ENCODE data around the gene GCSAM.

The GCSAM gene

GRCh38 chr3:112133626-112134334, 732 bp upstream of the GCSAM start:
- Histone ChIP-seq H3K36me3 (replicated peaks in 1 of 2; ENCODE audit: control insufficient read depth in 2 of 2, insufficient read depth in 2 of 2, low read length in 2 of 2) (no peaks in the 10 kb centered on the region), H3K23ac (ENCODE audit: low read depth, low read length, poor library complexity) (no peak overlapping the region), H3K27ac (replicated peaks; ENCODE audit: low read length) (no peak overlapping the region), H3K4me3 (ENCODE audit: low read length in 2 of 2) (no peak overlapping the region), H2BK15ac (ENCODE audit: low read length) (no peak overlapping the region), H3K9me3 (replicated peaks in 1 of 2; ENCODE audit: control insufficient read depth in 2 of 2, insufficient read depth in 1 of 2, low read depth in 1 of 2, low read length in 2 of 2) (peaks cover 0 to 1% of the 10 kb centered on the region in 2 donors), H3K4ac (ENCODE audit: low read length) (no peak overlapping the region), H3K4me1 (ENCODE audit: control insufficient read depth in 2 of 2, insufficient read depth in 1 of 2, low read depth in 1 of 2, low read length in 2 of 2) (peaks cover 8 to 19% of the 10 kb centered on the region in 2 donors), H2BK120ac (ENCODE audit: low read depth, low read length) (no peak overlapping the region), H4K8ac (ENCODE audit: low read depth, low read length) (no peak overlapping the region), H2BK12ac (ENCODE audit: low read length) (no peak overlapping the region), H2BK5ac (ENCODE audit: low read length) (no peak overlapping the region), H2AK5ac (ENCODE audit: low read depth, low read length) (no peak overlapping the region), H3K14ac (ENCODE audit: low read length) (no peak overlapping the region), H3K79me1 (ENCODE audit: low read depth, low read length) (no peaks in the 10 kb centered on the region), H3K9ac (ENCODE audit: low read depth, low read length, poor library complexity) (no peak overlapping the region), H4K91ac (ENCODE audit: low read depth, low read length, poor library complexity) (no peak overlapping the region), H2AFZ (ENCODE audit: low read length) (no peak overlapping the region), H3K18ac (ENCODE audit: low read length) (no peak overlapping the region), H3K27me3 (ENCODE audit: control insufficient read depth in 3 of 3, insufficient read depth in 3 of 3, low read depth in 1 of 3, low read length in 3 of 3) (no peaks in the 10 kb centered on the region), H3K4me2 (ENCODE audit: insufficient read depth, low read length, poor library complexity, severe bottlenecking) (no peak overlapping the region)
- DNase-seq (ENCODE audit: low spot score): no peak
- no CpG with 5 or more reads among the region's 5 CpGs for WGBS, 2 donors (ENCODE audit: extremely low coverage in 2 of 2, insufficient read length in 2 of 2, insufficient replicate concordance in 1 of 2)

- Histone ChIP-seq H2BK120ac (ENCODE audit: low read depth, low read length) (no peak overlapping the region), H3K9ac (ENCODE audit: low read depth, low read length, poor library complexity) (no peak overlapping the region), H2BK5ac (ENCODE audit: low read length) (no peak overlapping the region), H3K4me3 (ENCODE audit: low read length in 2 of 2) (no peak overlapping the region), H3K36me3 (replicated peaks in 1 of 2; ENCODE audit: control insufficient read depth in 2 of 2, insufficient read depth in 2 of 2, low read length in 2 of 2) (no peaks in the 10 kb centered on the region), H4K91ac (ENCODE audit: low read depth, low read length, poor library complexity) (no peak overlapping the region), H2AFZ (ENCODE audit: low read length) (no peak overlapping the region), H3K9me3 (replicated peaks in 1 of 2; ENCODE audit: control insufficient read depth in 2 of 2, insufficient read depth in 1 of 2, low read depth in 1 of 2, low read length in 2 of 2) (peaks cover 0 to 1% of the 10 kb centered on the region in 2 donors), H3K4me2 (ENCODE audit: insufficient read depth, low read length, poor library complexity, severe bottlenecking) (no peak overlapping the region), H3K4ac (ENCODE audit: low read length) (no peak overlapping the region), H2BK12ac (ENCODE audit: low read length) (no peak overlapping the region), H3K4me1 (ENCODE audit: control insufficient read depth in 2 of 2, insufficient read depth in 1 of 2, low read depth in 1 of 2, low read length in 2 of 2) (peaks cover 7 to 18% of the 10 kb centered on the region in 2 donors), H3K79me1 (ENCODE audit: low read depth, low read length) (no peaks in the 10 kb centered on the region), H4K8ac (ENCODE audit: low read depth, low read length) (no peak overlapping the region), H3K18ac (ENCODE audit: low read length) (no peak overlapping the region), H2BK15ac (ENCODE audit: low read length) (no peak overlapping the region), H2AK5ac (ENCODE audit: low read depth, low read length) (no peak overlapping the region), H3K14ac (ENCODE audit: low read length) (no peak overlapping the region), H3K27me3 (ENCODE audit: control insufficient read depth in 3 of 3, insufficient read depth in 3 of 3, low read depth in 1 of 3, low read length in 3 of 3) (no peaks in the 10 kb centered on the region), H3K27ac (replicated peaks; ENCODE audit: low read length) (no peak overlapping the region), H3K23ac (ENCODE audit: low read depth, low read length, poor library complexity) (no peak overlapping the region)
- DNase-seq (ENCODE audit: low spot score): no peak
- WGBS, 2 donors (ENCODE audit: extremely low coverage in 2 of 2, insufficient read length in 2 of 2, insufficient replicate concordance in 1 of 2): no CpG with 5 or more reads among the region's 1 CpG
Measured at GRCh38 chr3:112132554-112132953, 494 bp downstream of the GCSAM start.

- H3K23ac ChIP-seq (ENCODE audit: low read depth, low read length, poor library complexity): no peak overlapping the region
- no peak overlapping the region for H2BK120ac ChIP-seq (ENCODE audit: low read depth, low read length)
- H3K14ac ChIP-seq (ENCODE audit: low read length): no peak overlapping the region
- H3K18ac ChIP-seq (ENCODE audit: low read length): no peak overlapping the region
- no peak overlapping the region for H4K91ac ChIP-seq (ENCODE audit: low read depth, low read length, poor library complexity)
- H3K27me3 ChIP-seq (ENCODE audit: control insufficient read depth in 3 of 3, insufficient read depth in 3 of 3, low read depth in 1 of 3, low read length in 3 of 3): no peaks in the 10 kb centered on the region
- no peak for DNase-seq (ENCODE audit: low spot score)
- no CpG with 5 or more reads among the region's 3 CpGs for WGBS, 2 donors (ENCODE audit: extremely low coverage in 2 of 2, insufficient read length in 2 of 2, insufficient replicate concordance in 1 of 2)
- no peak overlapping the region for H4K8ac ChIP-seq (ENCODE audit: low read depth, low read length)
- no peak overlapping the region for H2BK12ac ChIP-seq (ENCODE audit: low read length)
- no peak overlapping the region for H2BK5ac ChIP-seq (ENCODE audit: low read length)
- peaks cover 7 to 16% of the 10 kb centered on the region in 2 donors for H3K4me1 ChIP-seq (ENCODE audit: control insufficient read depth in 2 of 2, insufficient read depth in 1 of 2, low read depth in 1 of 2, low read length in 2 of 2)
- H3K4me2 ChIP-seq (ENCODE audit: insufficient read depth, low read length, poor library complexity, severe bottlenecking): no peak overlapping the region
- H2AK5ac ChIP-seq (ENCODE audit: low read depth, low read length): no peak overlapping the region
- no peak overlapping the region for H3K27ac ChIP-seq (replicated peaks; ENCODE audit: low read length)
- H2AFZ ChIP-seq (ENCODE audit: low read length): no peak overlapping the region
- no peak overlapping the region for H3K4me3 ChIP-seq (ENCODE audit: low read length in 2 of 2)
- H3K9ac ChIP-seq (ENCODE audit: low read depth, low read length, poor library complexity): no peak overlapping the region
- no peak overlapping the region for H2BK15ac ChIP-seq (ENCODE audit: low read length)
- H3K9me3 ChIP-seq (replicated peaks in 1 of 2; ENCODE audit: control insufficient read depth in 2 of 2, insufficient read depth in 1 of 2, low read depth in 1 of 2, low read length in 2 of 2): peaks cover 0 to 1% of the 10 kb centered on the region in 2 donors
- no peaks in the 10 kb centered on the region for H3K36me3 ChIP-seq (replicated peaks in 1 of 2; ENCODE audit: control insufficient read depth in 2 of 2, insufficient read depth in 2 of 2, low read length in 2 of 2)
- no peak overlapping the region for H3K4ac ChIP-seq (ENCODE audit: low read length)
- no peaks in the 10 kb centered on the region for H3K79me1 ChIP-seq (ENCODE audit: low read depth, low read length)
Measured at GRCh38 chr3:112132088-112132487, 960 bp downstream of the GCSAM start.

- Histone ChIP-seq H4K91ac (ENCODE audit: low read depth, low read length, poor library complexity) (no peak overlapping the region), H3K9me3 (replicated peaks in 1 of 2; ENCODE audit: control insufficient read depth in 2 of 2, insufficient read depth in 1 of 2, low read depth in 1 of 2, low read length in 2 of 2) (peaks cover 0 to 1% of the 10 kb centered on the region in 2 donors), H2BK12ac (ENCODE audit: low read length) (no peak overlapping the region), H3K4ac (ENCODE audit: low read length) (no peak overlapping the region), H2AK5ac (ENCODE audit: low read depth, low read length) (no peak overlapping the region), H3K18ac (ENCODE audit: low read length) (no peak overlapping the region), H3K14ac (ENCODE audit: low read length) (no peak overlapping the region), H3K4me1 (ENCODE audit: control insufficient read depth in 2 of 2, insufficient read depth in 1 of 2, low read depth in 1 of 2, low read length in 2 of 2) (peaks cover 11 to 18% of the 10 kb centered on the region in 2 donors), H3K9ac (ENCODE audit: low read depth, low read length, poor library complexity) (no peak overlapping the region), H3K4me3 (ENCODE audit: low read length in 2 of 2) (no peak overlapping the region), H2BK5ac (ENCODE audit: low read length) (no peak overlapping the region), H3K27me3 (ENCODE audit: control insufficient read depth in 3 of 3, insufficient read depth in 3 of 3, low read depth in 1 of 3, low read length in 3 of 3) (no peaks in the 10 kb centered on the region), H2AFZ (ENCODE audit: low read length) (no peak overlapping the region), H4K8ac (ENCODE audit: low read depth, low read length) (no peak overlapping the region), H3K36me3 (replicated peaks in 1 of 2; ENCODE audit: control insufficient read depth in 2 of 2, insufficient read depth in 2 of 2, low read length in 2 of 2) (no peaks in the 10 kb centered on the region), H3K79me1 (ENCODE audit: low read depth, low read length) (no peaks in the 10 kb centered on the region), H3K27ac (replicated peaks; ENCODE audit: low read length) (no peak overlapping the region), H2BK15ac (ENCODE audit: low read length) (no peak overlapping the region), H2BK120ac (ENCODE audit: low read depth, low read length) (no peak overlapping the region), H3K4me2 (ENCODE audit: insufficient read depth, low read length, poor library complexity, severe bottlenecking) (no peak overlapping the region), H3K23ac (ENCODE audit: low read depth, low read length, poor library complexity) (no peak overlapping the region)
- no CpG with 5 or more reads among the region's 3 CpGs for WGBS, 2 donors (ENCODE audit: extremely low coverage in 2 of 2, insufficient read length in 2 of 2, insufficient replicate concordance in 1 of 2)
- DNase-seq (ENCODE audit: low spot score): no peak
Measured at GRCh38 chr3:112131111-112131510, 1.9 kb downstream of the GCSAM start.
